ENCODE measurements around the gene ASTN2. TPM values are rescaled to one million over a fixed set of nuclear protein-coding genes. Genes with fewer than 3 reads are reported as not detected.

Gene ASTN2
- total and polyA plus RNA-seq, 9 of the 15 experiments (the other 6 are each of a cell fraction or from before 2014, with no cell fraction given): 0.56 to 3.5 (median 1.9) TPM

DNA sequence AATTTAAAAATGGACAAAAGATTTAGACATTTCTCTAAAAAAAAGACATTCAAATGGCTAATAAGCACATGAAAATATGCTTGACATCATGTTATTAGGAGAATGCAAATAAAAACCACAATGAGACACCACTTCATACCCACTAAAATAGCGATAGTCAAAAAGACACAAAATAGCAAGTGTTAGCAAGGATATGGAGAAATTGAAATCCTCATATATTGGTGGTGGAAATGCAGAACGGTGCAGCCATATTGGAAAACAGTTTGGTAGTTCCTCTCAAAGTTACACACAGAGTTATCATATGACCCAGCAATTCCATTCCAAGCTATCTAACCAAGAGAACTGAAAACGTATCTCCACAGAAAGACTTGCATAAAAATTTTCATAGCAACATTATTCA, 955.3 kb downstream of the ASTN2 start (continued):
- no peak for TF ChIP-seq ARID2 (IDR thresholded peaks at IDR 0.05)
- TF ChIP-seq NFXL1 (CRISPR knock-in tag; IDR thresholded peaks at IDR 0.05): no peak
- no peak for TF ChIP-seq MCM3 (IDR thresholded peaks at IDR 0.05)
- no peak for TF ChIP-seq CSDE1 (IDR thresholded peaks at IDR 0.05)
- no peak for TF ChIP-seq JUND (IDR thresholded peaks at IDR 0.05; ENCODE audit: borderline replicate concordance, low read depth, low read length)
- TF ChIP-seq JUND (tag; IDR thresholded peaks at IDR 0.05; ENCODE audit: borderline replicate concordance, low read depth, low read length): peak; percentile 24; the same call in 1 of the 3 replicates
- no peak for TF ChIP-seq ZNF778 (CRISPR knock-in tag; IDR thresholded peaks at IDR 0.05)
- no peak for TF ChIP-seq ZNF253 (CRISPR knock-in tag; conservative IDR thresholded peaks at IDR 0.05)
- peak; percentile 49; the same call in 1 of the 2 replicates for TF ChIP-seq NFRKB (IDR thresholded peaks at IDR 0.05; ENCODE audit: low read depth)
- no peak for TF ChIP-seq ZNF175 (CRISPR knock-in tag; IDR thresholded peaks at IDR 0.05; ENCODE audit: low read depth)
- TF ChIP-seq SAP30 (IDR thresholded peaks at IDR 0.05; ENCODE audit: borderline replicate concordance, insufficient read depth, low read depth, low read length, poor library complexity, severe bottlenecking): no peak
- peak; percentile 49; the same call in 1 of the 2 replicates for TF ChIP-seq ZNF134 (CRISPR knock-in tag; conservative IDR thresholded peaks at IDR 0.05)
- TF ChIP-seq HMG20A (CRISPR knock-in tag; conservative IDR thresholded peaks at IDR 0.05): no peak
- TF ChIP-seq ZNF232 (CRISPR knock-in tag; IDR thresholded peaks at IDR 0.05): no peak
- TF ChIP-seq, protein P1, sequence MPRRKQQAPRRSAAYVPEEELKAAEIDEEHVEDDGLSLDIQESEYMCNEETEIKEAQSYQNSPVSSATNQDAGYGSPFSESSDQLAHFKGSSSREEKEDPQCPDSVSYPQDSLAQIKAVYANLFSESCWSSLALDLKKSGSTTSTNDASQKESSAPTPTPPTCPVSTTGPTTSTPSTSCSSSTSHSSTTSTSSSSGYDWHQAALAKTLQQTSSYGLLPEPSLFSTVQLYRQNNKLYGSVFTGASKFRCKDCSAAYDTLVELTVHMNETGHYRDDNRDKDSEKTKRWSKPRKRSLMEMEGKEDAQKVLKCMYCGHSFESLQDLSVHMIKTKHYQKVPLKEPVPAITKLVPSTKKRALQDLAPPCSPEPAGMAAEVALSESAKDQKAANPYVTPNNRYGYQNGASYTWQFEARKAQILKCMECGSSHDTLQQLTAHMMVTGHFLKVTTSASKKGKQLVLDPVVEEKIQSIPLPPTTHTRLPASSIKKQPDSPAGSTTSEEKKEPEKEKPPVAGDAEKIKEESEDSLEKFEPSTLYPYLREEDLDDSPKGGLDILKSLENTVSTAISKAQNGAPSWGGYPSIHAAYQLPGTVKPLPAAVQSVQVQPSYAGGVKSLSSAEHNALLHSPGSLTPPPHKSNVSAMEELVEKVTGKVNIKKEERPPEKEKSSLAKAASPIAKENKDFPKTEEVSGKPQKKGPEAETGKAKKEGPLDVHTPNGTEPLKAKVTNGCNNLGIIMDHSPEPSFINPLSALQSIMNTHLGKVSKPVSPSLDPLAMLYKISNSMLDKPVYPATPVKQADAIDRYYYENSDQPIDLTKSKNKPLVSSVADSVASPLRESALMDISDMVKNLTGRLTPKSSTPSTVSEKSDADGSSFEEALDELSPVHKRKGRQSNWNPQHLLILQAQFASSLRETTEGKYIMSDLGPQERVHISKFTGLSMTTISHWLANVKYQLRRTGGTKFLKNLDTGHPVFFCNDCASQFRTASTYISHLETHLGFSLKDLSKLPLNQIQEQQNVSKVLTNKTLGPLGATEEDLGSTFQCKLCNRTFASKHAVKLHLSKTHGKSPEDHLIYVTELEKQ (CRISPR knock-in tag; IDR thresholded peaks at IDR 0.05): no peak
- TF ChIP-seq, protein P2, sequence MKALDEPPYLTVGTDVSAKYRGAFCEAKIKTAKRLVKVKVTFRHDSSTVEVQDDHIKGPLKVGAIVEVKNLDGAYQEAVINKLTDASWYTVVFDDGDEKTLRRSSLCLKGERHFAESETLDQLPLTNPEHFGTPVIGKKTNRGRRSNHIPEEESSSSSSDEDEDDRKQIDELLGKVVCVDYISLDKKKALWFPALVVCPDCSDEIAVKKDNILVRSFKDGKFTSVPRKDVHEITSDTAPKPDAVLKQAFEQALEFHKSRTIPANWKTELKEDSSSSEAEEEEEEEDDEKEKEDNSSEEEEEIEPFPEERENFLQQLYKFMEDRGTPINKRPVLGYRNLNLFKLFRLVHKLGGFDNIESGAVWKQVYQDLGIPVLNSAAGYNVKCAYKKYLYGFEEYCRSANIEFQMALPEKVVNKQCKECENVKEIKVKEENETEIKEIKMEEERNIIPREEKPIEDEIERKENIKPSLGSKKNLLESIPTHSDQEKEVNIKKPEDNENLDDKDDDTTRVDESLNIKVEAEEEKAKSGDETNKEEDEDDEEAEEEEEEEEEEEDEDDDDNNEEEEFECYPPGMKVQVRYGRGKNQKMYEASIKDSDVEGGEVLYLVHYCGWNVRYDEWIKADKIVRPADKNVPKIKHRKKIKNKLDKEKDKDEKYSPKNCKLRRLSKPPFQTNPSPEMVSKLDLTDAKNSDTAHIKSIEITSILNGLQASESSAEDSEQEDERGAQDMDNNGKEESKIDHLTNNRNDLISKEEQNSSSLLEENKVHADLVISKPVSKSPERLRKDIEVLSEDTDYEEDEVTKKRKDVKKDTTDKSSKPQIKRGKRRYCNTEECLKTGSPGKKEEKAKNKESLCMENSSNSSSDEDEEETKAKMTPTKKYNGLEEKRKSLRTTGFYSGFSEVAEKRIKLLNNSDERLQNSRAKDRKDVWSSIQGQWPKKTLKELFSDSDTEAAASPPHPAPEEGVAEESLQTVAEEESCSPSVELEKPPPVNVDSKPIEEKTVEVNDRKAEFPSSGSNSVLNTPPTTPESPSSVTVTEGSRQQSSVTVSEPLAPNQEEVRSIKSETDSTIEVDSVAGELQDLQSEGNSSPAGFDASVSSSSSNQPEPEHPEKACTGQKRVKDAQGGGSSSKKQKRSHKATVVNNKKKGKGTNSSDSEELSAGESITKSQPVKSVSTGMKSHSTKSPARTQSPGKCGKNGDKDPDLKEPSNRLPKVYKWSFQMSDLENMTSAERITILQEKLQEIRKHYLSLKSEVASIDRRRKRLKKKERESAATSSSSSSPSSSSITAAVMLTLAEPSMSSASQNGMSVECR (CRISPR knock-in tag; IDR thresholded peaks at IDR 0.05): no peak
- TF ChIP-seq, protein P3, sequence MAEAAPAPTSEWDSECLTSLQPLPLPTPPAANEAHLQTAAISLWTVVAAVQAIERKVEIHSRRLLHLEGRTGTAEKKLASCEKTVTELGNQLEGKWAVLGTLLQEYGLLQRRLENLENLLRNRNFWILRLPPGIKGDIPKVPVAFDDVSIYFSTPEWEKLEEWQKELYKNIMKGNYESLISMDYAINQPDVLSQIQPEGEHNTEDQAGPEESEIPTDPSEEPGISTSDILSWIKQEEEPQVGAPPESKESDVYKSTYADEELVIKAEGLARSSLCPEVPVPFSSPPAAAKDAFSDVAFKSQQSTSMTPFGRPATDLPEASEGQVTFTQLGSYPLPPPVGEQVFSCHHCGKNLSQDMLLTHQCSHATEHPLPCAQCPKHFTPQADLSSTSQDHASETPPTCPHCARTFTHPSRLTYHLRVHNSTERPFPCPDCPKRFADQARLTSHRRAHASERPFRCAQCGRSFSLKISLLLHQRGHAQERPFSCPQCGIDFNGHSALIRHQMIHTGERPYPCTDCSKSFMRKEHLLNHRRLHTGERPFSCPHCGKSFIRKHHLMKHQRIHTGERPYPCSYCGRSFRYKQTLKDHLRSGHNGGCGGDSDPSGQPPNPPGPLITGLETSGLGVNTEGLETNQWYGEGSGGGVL (CRISPR knock-in tag; IDR thresholded peaks at IDR 0.05): no peak
- TF ChIP-seq PURB (CRISPR knock-in tag; IDR thresholded peaks at IDR 0.05; ENCODE audit: low read depth): no peak
- TF ChIP-seq, protein P4, sequence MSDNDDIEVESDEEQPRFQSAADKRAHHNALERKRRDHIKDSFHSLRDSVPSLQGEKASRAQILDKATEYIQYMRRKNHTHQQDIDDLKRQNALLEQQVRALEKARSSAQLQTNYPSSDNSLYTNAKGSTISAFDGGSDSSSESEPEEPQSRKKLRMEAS (CRISPR knock-in tag; IDR thresholded peaks at IDR 0.05): no peak

All from K562 (cell line).